ENCODE measurements around the gene ICAM3. TPM values are rescaled to one million over a fixed set of nuclear protein-coding genes. Genes with fewer than 3 reads are reported as not detected.

The ICAM3 gene
- total RNA-seq, 1 experiment from 2014 or later, result 8.3 TPM

DNA sequence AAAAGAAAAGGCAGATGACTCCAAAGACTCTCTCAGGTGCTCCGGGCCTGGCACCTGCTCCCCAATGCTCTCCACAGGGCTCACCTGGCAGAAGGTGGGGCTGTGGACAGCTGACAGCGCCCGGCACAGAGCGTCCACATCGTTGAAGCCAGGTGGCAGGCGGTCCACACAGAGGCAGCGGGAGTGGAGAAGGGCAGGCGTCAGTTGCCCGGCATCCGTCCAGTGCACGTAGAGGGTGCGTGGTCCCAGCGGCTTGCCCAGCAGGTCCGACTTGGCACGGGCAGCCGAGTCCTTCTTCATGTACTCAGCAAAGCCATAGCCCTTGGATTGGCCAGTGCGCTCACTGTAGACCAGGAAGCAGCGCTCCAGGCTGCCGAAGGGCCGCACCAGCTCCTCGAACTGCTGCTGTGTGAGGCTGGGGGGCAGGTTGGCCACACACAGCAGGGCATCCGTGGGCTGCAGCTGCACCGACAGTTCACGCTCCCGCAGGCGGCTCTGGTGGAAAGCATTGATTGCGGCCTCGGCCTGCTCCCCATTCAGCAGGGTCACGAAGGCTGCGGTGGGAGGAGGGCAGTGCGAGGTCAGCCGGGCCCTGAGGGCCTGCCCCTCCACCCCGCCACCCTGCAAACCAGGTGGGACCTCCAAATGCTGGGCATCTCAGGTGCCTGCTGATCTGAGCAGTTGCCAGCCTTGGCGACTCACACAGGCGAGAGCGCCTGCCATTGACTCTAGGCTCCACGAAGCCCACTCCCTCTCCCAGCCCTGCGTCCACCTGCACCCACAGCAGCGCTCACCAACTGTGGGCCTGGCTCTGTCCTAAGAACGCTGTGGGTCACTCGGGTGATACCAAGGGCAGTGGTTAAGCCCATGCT, 10.6 kb downstream of the ICAM3 start:
- peaks cover 6 to 11% of the 10 kb centered on the region in 2 experiments; a peak in 3 of 4 replicates for H3K4me1 ChIP-seq (ENCODE audit: control insufficient read depth in 1 of 2, insufficient read depth in 2 of 2, low read length in 2 of 2)
- TF ChIP-seq CEBPB (IDR thresholded peaks at IDR 0.05; ENCODE audit: low read depth) (no peak), CBX3 (IDR thresholded peaks at IDR 0.05; ENCODE audit: low read depth) (no peak), TCF7L2 (IDR thresholded peaks at IDR 0.05; ENCODE audit: borderline replicate concordance, extremely low read depth, insufficient read depth, insufficient read length) (no peak), ZNF274 (IDR thresholded peaks at IDR 0.05; ENCODE audit: low read depth, low read length) (no peak), EZH2phosphoT487 (IDR thresholded peaks at IDR 0.05; ENCODE audit: borderline replicate concordance) (no peak), YY1 (IDR thresholded peaks at IDR 0.05; ENCODE audit: extremely low read depth, insufficient replicate concordance, low read depth, low read length) (no peak), ZFX (IDR thresholded peaks at IDR 0.05) (no peak), RAD21 (IDR thresholded peaks at IDR 0.05; ENCODE audit: low read depth) (no peak), FOSL1 (IDR thresholded peaks at IDR 0.05; ENCODE audit: low read depth) (no peak), EGR1 (IDR thresholded peaks at IDR 0.05; ENCODE audit: low read depth) (no peak), SRF (IDR thresholded peaks at IDR 0.05; ENCODE audit: low read depth) (no peak), POLR2A (IDR thresholded peaks at IDR 0.05; ENCODE audit: borderline replicate concordance, extremely low read depth, insufficient read depth, insufficient read length) (no peak), POLR2AphosphoS5 (IDR thresholded peaks at IDR 0.05; ENCODE audit: low read depth, low read length) (no peak), SP1 (IDR thresholded peaks at IDR 0.05; ENCODE audit: low read depth) (no peak)
- TF ChIP-seq, protein P1, sequence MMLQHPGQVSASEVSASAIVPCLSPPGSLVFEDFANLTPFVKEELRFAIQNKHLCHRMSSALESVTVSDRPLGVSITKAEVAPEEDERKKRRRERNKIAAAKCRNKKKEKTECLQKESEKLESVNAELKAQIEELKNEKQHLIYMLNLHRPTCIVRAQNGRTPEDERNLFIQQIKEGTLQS (IDR thresholded peaks at IDR 0.05), result no peak
- TF ChIP-seq, protein P2, sequence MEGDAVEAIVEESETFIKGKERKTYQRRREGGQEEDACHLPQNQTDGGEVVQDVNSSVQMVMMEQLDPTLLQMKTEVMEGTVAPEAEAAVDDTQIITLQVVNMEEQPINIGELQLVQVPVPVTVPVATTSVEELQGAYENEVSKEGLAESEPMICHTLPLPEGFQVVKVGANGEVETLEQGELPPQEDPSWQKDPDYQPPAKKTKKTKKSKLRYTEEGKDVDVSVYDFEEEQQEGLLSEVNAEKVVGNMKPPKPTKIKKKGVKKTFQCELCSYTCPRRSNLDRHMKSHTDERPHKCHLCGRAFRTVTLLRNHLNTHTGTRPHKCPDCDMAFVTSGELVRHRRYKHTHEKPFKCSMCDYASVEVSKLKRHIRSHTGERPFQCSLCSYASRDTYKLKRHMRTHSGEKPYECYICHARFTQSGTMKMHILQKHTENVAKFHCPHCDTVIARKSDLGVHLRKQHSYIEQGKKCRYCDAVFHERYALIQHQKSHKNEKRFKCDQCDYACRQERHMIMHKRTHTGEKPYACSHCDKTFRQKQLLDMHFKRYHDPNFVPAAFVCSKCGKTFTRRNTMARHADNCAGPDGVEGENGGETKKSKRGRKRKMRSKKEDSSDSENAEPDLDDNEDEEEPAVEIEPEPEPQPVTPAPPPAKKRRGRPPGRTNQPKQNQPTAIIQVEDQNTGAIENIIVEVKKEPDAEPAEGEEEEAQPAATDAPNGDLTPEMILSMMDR (IDR thresholded peaks at IDR 0.05 in 2 of 3, conservative IDR thresholded peaks at IDR 0.05 in 1 of 3; ENCODE audit: borderline replicate concordance in 1 of 3, insufficient read depth in 1 of 3, low read depth in 2 of 3, low read length in 2 of 3), result no peak
- TF ChIP-seq, protein P3, sequence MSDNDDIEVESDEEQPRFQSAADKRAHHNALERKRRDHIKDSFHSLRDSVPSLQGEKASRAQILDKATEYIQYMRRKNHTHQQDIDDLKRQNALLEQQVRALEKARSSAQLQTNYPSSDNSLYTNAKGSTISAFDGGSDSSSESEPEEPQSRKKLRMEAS (IDR thresholded peaks at IDR 0.05), result no peak
- TF ChIP-seq, protein P4, sequence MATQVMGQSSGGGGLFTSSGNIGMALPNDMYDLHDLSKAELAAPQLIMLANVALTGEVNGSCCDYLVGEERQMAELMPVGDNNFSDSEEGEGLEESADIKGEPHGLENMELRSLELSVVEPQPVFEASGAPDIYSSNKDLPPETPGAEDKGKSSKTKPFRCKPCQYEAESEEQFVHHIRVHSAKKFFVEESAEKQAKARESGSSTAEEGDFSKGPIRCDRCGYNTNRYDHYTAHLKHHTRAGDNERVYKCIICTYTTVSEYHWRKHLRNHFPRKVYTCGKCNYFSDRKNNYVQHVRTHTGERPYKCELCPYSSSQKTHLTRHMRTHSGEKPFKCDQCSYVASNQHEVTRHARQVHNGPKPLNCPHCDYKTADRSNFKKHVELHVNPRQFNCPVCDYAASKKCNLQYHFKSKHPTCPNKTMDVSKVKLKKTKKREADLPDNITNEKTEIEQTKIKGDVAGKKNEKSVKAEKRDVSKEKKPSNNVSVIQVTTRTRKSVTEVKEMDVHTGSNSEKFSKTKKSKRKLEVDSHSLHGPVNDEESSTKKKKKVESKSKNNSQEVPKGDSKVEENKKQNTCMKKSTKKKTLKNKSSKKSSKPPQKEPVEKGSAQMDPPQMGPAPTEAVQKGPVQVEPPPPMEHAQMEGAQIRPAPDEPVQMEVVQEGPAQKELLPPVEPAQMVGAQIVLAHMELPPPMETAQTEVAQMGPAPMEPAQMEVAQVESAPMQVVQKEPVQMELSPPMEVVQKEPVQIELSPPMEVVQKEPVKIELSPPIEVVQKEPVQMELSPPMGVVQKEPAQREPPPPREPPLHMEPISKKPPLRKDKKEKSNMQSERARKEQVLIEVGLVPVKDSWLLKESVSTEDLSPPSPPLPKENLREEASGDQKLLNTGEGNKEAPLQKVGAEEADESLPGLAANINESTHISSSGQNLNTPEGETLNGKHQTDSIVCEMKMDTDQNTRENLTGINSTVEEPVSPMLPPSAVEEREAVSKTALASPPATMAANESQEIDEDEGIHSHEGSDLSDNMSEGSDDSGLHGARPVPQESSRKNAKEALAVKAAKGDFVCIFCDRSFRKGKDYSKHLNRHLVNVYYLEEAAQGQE (IDR thresholded peaks at IDR 0.05; ENCODE audit: low read depth), result no peak
- TF ChIP-seq, protein P5, sequence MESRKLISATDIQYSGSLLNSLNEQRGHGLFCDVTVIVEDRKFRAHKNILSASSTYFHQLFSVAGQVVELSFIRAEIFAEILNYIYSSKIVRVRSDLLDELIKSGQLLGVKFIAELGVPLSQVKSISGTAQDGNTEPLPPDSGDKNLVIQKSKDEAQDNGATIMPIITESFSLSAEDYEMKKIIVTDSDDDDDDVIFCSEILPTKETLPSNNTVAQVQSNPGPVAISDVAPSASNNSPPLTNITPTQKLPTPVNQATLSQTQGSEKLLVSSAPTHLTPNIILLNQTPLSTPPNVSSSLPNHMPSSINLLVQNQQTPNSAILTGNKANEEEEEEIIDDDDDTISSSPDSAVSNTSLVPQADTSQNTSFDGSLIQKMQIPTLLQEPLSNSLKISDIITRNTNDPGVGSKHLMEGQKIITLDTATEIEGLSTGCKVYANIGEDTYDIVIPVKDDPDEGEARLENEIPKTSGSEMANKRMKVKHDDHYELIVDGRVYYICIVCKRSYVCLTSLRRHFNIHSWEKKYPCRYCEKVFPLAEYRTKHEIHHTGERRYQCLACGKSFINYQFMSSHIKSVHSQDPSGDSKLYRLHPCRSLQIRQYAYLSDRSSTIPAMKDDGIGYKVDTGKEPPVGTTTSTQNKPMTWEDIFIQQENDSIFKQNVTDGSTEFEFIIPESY (IDR thresholded peaks at IDR 0.05; ENCODE audit: extremely low read depth, insufficient replicate concordance, low read length), result no peak
- no peaks in the 10 kb centered on the region for H3K9me2 ChIP-seq (ENCODE audit: insufficient read depth)
- no TSS peak for BruUV-seq (replicated peaks)
- H2AFZ ChIP-seq (ENCODE audit: low read depth, low read length, poor library complexity, severe bottlenecking), result no peak overlapping the region
- POLR2A ChIA-PET, result no interaction called here
- no peak overlapping the region for H3K27ac ChIP-seq (ENCODE audit: low read depth, low read length)
- no peaks in the 10 kb centered on the region for H3K9me3 ChIP-seq (ENCODE audit: control insufficient read depth in 1 of 2, insufficient read depth in 1 of 2, low read depth in 1 of 2, low read length in 2 of 2)
- ATAC-seq (no peak), DNase-seq (ENCODE audit: low read depth, low spot score) (no peak)
- H4K20me1 ChIP-seq (ENCODE audit: insufficient read depth), result no peaks in the 10 kb centered on the region
- no peak overlapping the region for H3K9ac ChIP-seq (ENCODE audit: low read length)
- H3K4me3 ChIP-seq (replicated peaks in 1 of 2; ENCODE audit: low read depth in 1 of 2, low read length in 2 of 2), result no peak overlapping the region
- CTCF ChIA-PET, result no interaction called here
- intact Hi-C loops (cut with micrococcal nuclease), result no loop called here
- no peaks in the 10 kb centered on the region for H3K27me3 ChIP-seq (ENCODE audit: insufficient read depth, low read length)
- peaks cover 30 to 44% of the 10 kb centered on the region in 2 experiments for H3K36me3 ChIP-seq (ENCODE audit: control insufficient read depth in 1 of 2, insufficient read depth in 2 of 2, low read length in 2 of 2)
- H3K79me2 ChIP-seq (ENCODE audit: insufficient read depth, low read length), result peaks cover 57% of the 10 kb centered on the region
- RAD21 ChIA-PET (ENCODE audit: low non-redundant PET in 1 of 2, low total read pairs in 2 of 2, uncharacterized antibody in 2 of 2, unreplicated experiment in 2 of 2), result no interaction called here
- H3K4me2 ChIP-seq (ENCODE audit: low read length), result no peak overlapping the region
